ENCODE measurements around the gene SLC8A3.
"Not testable (repeated sequence)": the region's sequence is repeated elsewhere in the genome, so short reads cannot be mapped to it uniquely, and the experiment has no call there.

SLC8A3 gene

GRCh38 chr14:70188659-70189455, at the start of gene SLC8A3:
TSS of gene SLC8A3 (minus strand) at chr14:70188951. CDS start at chr14:70168422, 20,529 bp downstream.
- no peak for DNase-seq (ENCODE audit: low spot score)

GRCh38 chr14:70237710-70238109, 49.0 kb upstream of the SLC8A3 start:
- DNase-seq (ENCODE audit: low spot score): no peak

GRCh38 chr14:70234066-70234950, 45.6 kb upstream of the SLC8A3 start:
- no peak for DNase-seq (ENCODE audit: low spot score)

- DNase-seq (ENCODE audit: low spot score): not testable (repeated sequence)
Measured at GRCh38 chr14:70231756-70232544, 43.2 kb upstream of the SLC8A3 start.

- not testable (repeated sequence) for DNase-seq (ENCODE audit: low spot score)
Measured at GRCh38 chr14:70229877-70230640, 41.3 kb upstream of the SLC8A3 start.

- no peak for DNase-seq (ENCODE audit: low spot score)
Measured at GRCh38 chr14:70213721-70214282, 25.1 kb upstream of the SLC8A3 start.

- no peak for DNase-seq (ENCODE audit: low spot score)
Measured at GRCh38 chr14:70212752-70213151, 24.0 kb upstream of the SLC8A3 start.

- no peak for DNase-seq (ENCODE audit: low spot score)
Measured at GRCh38 chr14:70208380-70208779, 19.6 kb upstream of the SLC8A3 start.

- no peak for DNase-seq (ENCODE audit: low spot score)
Measured at GRCh38 chr14:70203686-70204085, 14.9 kb upstream of the SLC8A3 start.

GRCh38 chr14:70201994-70202393, 13.2 kb upstream of the SLC8A3 start:
- DNase-seq (ENCODE audit: low spot score): no peak

- DNase-seq (ENCODE audit: low spot score): no peak
Measured at GRCh38 chr14:70193396-70193795, 4.6 kb upstream of the SLC8A3 start.

- no peak for DNase-seq (ENCODE audit: low spot score)
Measured at GRCh38 chr14:70192915-70193314, 4.2 kb upstream of the SLC8A3 start.

GRCh38 chr14:70190156-70190555, 1.4 kb upstream of the SLC8A3 start:
- no peak for DNase-seq (ENCODE audit: low spot score)

GRCh38 chr14:70189456-70190077, 816 bp upstream of the SLC8A3 start:
- no peak for DNase-seq (ENCODE audit: low spot score)

- DNase-seq (ENCODE audit: low spot score): no peak
Measured at GRCh38 chr14:70188322-70188658, 461 bp downstream of the SLC8A3 start.

- DNase-seq (ENCODE audit: low spot score): no peak
Measured at GRCh38 chr14:70186900-70187451, 1.8 kb downstream of the SLC8A3 start.

- no peak for DNase-seq (ENCODE audit: low spot score)
Measured at GRCh38 chr14:70183991-70184390, 4.8 kb downstream of the SLC8A3 start.

- no peak for DNase-seq (ENCODE audit: low spot score)
Measured at GRCh38 chr14:70181276-70181675, 7.5 kb downstream of the SLC8A3 start.

GRCh38 chr14:70180718-70181117, 8.0 kb downstream of the SLC8A3 start:
- no peak for DNase-seq (ENCODE audit: low spot score)

GRCh38 chr14:70177081-70177800, 11.5 kb downstream of the SLC8A3 start:
- DNase-seq (ENCODE audit: low spot score): no peak

Data from LoVo (cell line).